Muscle layer of colon (tissue), 2 donors: ENCODE data around the gene SH3BP4.

ENCODE experiments used
- H3K27ac ChIP-seq: one replicate; pipeline ENCODE4 v1.7.0; 2013; ENCODE audit warnings: low read depth, mild to moderate bottlenecking, low read length, moderate library complexity
- H3K27me3 ChIP-seq, 2 donors: one replicate each; pipeline ENCODE4 v1.7.0; 2013; ENCODE audit warnings: low read length in 2 of 2, mild to moderate bottlenecking in 2 of 2; ENCODE audit not compliant: insufficient read depth in 2 of 2, control insufficient read depth in 1 of 2
- H3K36me3 ChIP-seq: one replicate; pipeline ENCODE4 v1.7.0; 2013; ENCODE audit warnings: mild to moderate bottlenecking, low read length; ENCODE audit not compliant: insufficient read depth
- H3K4me1 ChIP-seq: one replicate; pipeline ENCODE4 v1.7.0; 2013; ENCODE audit warnings: mild to moderate bottlenecking, low read length; ENCODE audit not compliant: insufficient read depth
- H3K4me3 ChIP-seq, 2 donors: one replicate each; pipeline ENCODE4 v1.7.0; 2013; ENCODE audit warnings: low read length in 2 of 2, low read depth in 1 of 2, mild to moderate bottlenecking in 1 of 2, moderate library complexity in 1 of 2
- H3K9ac ChIP-seq: one replicate; pipeline ENCODE4 v1.7.0; 2013; ENCODE audit warnings: low read length
- H3K9me3 ChIP-seq: one replicate; pipeline ENCODE4 v1.7.0; 2013; ENCODE audit warnings: mild to moderate bottlenecking, low read length
- donor health status: abdominal sarcoma.
- donor health status: Adenocarcinoma of cecum.

Gene SH3BP4

DNA sequence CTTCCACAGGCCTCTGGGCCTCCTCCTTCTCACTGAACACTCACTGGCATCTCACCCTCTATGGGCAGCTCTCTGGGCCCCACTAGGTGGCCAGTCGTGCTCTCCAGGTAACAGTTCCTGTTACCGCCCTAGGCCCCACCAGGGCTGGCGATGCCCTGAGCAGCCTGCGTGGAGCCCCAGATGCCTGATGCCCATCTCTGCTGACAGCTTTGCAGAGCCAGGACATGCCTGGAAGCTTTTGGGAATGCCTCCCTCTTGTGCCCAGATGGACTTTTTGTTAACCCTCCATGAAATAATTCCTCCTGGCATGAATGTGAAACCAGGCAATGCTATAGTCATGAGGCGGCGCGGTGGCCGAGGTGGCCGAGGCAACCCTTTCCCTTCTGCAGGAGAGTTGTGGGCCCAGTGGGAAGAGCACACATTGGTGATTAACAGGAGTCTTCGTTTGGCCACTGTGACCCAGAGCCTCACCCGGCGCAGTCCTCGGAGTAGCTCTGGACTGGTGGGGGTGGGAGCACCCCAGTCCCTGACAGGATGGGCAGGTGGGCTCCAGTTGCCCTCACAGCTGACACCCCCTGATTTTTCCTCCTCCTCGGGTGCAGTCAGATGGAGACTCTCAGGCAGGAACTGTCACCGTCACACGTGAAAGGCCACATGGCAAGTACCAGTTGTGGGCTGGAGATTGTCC is 80.0 kb downstream of the SH3BP4 start:
- Histone ChIP-seq H3K36me3 (no peaks in the 10 kb centered on the region), H3K4me1 (no peaks in the 10 kb centered on the region), H3K4me3 (no peak overlapping the region), H3K27ac (no peak overlapping the region), H3K9ac (no peak overlapping the region), H3K9me3 (no peaks in the 10 kb centered on the region), H3K27me3 (no peaks in the 10 kb centered on the region)

DNA sequence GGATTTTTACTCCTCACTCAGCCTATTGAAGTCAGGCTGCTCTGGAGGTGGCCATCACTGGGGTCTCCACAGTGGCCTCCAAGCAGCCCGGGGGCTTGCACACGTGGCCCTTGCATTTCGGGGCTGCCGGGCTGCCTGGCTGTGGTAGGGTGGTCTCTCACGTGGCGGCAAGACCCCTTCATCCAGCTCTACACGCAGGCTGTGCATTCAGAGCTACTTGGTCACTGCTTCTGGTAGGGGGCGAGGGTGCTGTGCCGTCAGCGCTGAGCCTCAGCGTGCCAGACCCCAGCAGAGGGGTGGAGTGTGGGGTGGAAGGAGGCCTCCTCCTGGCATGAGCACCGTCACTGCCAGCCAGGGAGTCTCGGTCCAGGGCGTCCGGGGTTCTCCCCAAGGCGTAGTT is 80.6 kb downstream of the SH3BP4 start:
- Histone ChIP-seq H3K27me3 (no peaks in the 10 kb centered on the region), H3K36me3 (no peaks in the 10 kb centered on the region), H3K9ac (no peak overlapping the region), H3K9me3 (no peaks in the 10 kb centered on the region), H3K27ac (no peak overlapping the region), H3K4me1 (no peaks in the 10 kb centered on the region), H3K4me3 (no peak overlapping the region)

DNA sequence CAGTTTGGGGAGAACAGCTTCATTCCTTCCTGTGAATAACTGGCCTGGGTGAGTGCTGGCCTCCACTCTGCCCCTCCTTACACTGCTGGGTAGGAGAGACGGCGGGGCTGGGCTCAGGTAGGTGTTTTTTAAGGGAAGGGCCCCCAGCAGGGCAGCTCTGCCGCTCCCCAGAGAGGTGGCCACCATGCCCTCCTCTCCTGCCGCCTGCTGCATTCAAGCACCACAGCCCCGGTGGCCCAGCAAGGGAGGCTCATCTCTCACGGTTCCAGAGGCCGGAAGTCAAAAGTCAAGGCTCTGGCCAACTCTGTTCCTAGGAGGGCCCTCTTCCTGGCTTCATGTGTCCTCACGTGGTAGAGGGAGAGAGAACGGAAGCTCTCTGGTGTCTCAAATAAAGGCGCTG is 81.1 kb downstream of the SH3BP4 start:
- Histone ChIP-seq H3K9me3 (no peaks in the 10 kb centered on the region), H3K4me1 (no peaks in the 10 kb centered on the region), H3K9ac (no peak overlapping the region), H3K36me3 (no peaks in the 10 kb centered on the region), H3K4me3 (no peak overlapping the region), H3K27ac (no peak overlapping the region), H3K27me3 (no peaks in the 10 kb centered on the region)

DNA sequence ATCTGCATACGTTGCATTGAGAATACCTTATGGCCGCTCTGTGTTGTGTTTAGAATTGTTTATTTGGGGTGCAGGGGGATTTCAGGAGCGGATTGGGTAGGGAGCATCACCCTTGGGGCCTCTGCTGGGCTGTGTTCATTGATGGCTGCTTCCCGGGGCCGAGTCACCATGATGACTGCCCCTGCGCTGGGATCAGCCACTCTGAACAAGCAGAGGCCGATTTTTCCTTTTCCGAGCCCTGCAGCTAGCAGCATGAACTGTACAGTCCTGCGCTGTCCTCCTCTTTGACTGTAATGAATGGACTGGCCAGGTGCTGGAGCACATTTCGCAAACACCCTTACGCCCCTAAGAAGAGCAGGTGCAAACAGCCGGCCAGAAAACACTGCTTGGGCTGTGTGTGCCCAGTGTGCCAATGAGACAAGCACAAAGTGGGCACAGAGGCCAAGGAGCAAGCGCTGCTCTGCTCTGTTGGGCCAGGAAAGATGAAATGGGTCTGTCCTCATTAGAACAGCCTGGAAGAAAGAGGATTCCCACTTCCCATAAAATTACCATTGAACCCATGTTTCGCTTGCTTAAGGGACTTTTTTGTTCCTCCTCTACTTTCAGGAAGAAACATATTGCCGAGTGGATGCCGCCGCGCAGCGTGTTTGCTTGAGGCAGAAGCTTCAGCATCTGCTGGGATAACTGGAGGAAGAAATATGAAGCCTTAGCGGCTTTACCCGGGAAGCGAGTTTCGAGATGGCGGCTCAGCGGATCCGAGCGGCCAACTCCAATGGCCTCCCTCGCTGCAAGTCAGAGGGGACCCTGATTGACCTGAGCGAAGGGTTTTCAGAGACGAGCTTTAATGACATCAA is 82.7 kb downstream of the SH3BP4 start:
- Histone ChIP-seq H3K9ac (no peak overlapping the region), H3K36me3 (no peaks in the 10 kb centered on the region), H3K27ac (no peak overlapping the region), H3K4me3 (no peak overlapping the region), H3K27me3 (no peaks in the 10 kb centered on the region), H3K9me3 (no peaks in the 10 kb centered on the region), H3K4me1 (no peaks in the 10 kb centered on the region)

DNA sequence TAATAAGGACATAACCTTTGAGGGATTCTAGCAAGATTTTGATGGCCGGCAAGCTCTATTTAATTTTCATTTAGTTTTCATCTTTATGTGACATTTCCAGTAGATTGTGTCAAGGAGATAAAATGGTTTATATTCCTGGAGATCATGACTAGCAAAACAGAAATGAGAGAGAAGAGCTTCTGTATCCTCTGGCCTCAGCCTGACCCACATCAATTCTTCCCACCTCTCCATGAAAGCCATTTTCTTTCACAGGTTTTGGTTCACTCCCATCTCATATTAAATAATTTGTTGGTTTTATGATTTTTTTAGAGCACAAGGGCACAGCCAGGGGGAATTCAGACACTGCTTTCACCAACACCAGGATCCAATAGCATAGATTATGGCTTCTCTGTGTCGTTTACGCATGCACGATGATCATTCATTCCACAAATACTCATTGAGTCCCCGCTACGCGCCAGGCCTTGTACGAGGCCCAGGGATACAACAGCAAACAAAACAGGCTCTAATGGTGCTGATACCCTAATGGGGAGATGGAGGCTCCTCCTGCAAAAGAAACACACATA is 85.9 kb downstream of the SH3BP4 start:
- Histone ChIP-seq H3K4me1 (no peaks in the 10 kb centered on the region), H3K9ac (no peak overlapping the region), H3K27ac (no peak overlapping the region), H3K9me3 (no peaks in the 10 kb centered on the region), H3K4me3 (no peak overlapping the region), H3K27me3 (no peaks in the 10 kb centered on the region), H3K36me3 (peaks cover 13% of the 10 kb centered on the region)

DNA sequence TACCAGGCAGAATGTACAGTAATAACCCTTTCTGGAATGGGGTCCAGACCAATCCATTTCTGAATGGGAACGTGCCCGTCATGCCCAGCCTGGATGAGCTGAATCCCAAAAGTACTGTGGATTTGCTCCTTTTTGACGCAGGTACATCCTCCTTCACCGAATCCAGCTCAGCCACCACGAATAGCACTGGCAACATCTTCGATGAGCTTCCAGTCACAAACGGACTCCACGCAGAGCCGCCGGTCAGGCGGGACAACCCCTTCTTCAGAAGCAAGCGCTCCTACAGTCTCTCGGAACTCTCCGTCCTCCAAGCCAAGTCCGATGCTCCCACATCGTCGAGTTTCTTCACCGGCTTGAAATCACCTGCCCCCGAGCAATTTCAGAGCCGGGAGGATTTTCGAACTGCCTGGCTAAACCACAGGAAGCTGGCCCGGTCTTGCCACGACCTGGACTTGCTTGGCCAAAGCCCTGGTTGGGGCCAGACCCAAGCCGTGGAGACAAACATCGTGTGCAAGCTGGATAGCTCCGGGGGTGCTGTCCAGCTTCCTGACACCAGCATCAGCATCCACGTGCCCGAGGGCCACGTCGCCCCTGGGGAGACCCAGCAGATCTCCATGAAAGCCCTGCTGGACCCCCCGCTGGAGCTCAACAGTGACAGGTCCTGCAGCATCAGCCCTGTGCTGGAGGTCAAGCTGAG is 89.6 kb downstream of the SH3BP4 start:
- H3K4me3 ChIP-seq: no peak overlapping the region
- H3K4me1 ChIP-seq: no peaks in the 10 kb centered on the region
- peaks cover 13% of the 10 kb centered on the region for H3K36me3 ChIP-seq
- H3K9me3 ChIP-seq: no peaks in the 10 kb centered on the region
- H3K27ac ChIP-seq: no peak overlapping the region
- H3K9ac ChIP-seq: no peak overlapping the region
- no peaks in the 10 kb centered on the region for H3K27me3 ChIP-seq

DNA sequence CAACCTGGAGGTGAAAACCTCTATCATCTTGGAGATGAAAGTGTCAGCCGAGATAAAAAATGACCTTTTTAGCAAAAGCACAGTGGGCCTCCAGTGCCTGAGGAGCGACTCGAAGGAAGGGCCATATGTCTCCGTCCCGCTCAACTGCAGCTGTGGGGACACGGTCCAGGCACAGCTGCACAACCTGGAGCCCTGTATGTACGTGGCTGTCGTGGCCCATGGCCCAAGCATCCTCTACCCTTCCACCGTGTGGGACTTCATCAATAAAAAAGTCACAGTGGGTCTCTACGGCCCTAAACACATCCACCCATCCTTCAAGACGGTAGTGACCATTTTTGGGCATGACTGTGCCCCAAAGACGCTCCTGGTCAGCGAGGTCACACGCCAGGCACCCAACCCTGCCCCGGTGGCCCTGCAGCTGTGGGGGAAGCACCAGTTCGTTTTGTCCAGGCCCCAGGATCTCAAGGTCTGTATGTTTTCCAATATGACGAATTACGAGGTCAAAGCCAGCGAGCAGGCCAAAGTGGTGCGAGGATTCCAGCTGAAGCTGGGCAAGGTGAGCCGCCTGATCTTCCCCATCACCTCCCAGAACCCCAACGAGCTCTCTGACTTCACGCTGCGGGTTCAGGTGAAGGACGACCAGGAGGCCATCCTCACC is 90.2 kb downstream of the SH3BP4 start:
- Histone ChIP-seq H3K27ac (no peak overlapping the region), H3K9ac (no peak overlapping the region), H3K27me3 (no peaks in the 10 kb centered on the region), H3K4me3 (no peak overlapping the region), H3K4me1 (no peaks in the 10 kb centered on the region), H3K36me3 (peaks cover 13% of the 10 kb centered on the region), H3K9me3 (no peaks in the 10 kb centered on the region)

DNA sequence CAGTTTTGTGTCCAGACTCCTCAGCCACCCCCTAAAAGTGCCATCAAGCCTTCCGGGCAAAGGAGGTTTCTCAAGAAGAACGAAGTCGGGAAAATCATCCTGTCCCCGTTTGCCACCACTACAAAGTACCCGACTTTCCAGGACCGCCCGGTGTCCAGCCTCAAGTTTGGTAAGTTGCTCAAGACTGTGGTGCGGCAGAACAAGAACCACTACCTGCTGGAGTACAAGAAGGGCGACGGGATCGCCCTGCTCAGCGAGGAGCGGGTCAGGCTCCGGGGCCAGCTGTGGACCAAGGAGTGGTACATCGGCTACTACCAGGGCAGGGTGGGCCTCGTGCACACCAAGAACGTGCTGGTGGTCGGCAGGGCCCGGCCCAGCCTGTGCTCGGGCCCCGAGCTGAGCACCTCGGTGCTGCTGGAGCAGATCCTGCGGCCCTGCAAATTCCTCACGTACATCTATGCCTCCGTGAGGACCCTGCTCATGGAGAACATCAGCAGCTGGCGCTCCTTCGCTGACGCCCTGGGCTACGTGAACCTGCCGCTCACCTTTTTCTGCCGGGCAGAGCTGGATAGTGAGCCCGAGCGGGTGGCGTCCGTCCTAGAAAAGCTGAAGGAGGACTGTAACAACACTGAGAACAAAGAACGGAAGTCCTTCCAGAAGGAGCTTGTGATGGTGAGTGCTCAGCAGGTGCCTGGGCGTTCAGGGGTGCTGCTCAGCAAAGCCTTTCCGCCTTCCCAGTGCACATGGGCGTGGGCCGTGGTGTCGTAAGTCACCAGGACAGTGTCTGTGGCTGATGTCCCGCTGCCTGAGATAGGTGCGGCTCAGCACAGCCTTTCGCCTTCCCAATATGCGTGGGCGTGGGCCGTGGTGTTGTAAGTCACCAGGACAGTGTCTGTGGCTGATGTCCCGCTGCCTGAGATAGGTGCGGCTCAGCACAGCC is 91.0 kb downstream of the SH3BP4 start:
- H3K27ac ChIP-seq: no peak overlapping the region
- H3K9me3 ChIP-seq: no peaks in the 10 kb centered on the region
- no peak overlapping the region for H3K4me3 ChIP-seq
- H3K4me1 ChIP-seq: no peaks in the 10 kb centered on the region
- H3K36me3 ChIP-seq: peaks cover 13% of the 10 kb centered on the region
- no peak overlapping the region for H3K9ac ChIP-seq
- no peaks in the 10 kb centered on the region for H3K27me3 ChIP-seq

DNA sequence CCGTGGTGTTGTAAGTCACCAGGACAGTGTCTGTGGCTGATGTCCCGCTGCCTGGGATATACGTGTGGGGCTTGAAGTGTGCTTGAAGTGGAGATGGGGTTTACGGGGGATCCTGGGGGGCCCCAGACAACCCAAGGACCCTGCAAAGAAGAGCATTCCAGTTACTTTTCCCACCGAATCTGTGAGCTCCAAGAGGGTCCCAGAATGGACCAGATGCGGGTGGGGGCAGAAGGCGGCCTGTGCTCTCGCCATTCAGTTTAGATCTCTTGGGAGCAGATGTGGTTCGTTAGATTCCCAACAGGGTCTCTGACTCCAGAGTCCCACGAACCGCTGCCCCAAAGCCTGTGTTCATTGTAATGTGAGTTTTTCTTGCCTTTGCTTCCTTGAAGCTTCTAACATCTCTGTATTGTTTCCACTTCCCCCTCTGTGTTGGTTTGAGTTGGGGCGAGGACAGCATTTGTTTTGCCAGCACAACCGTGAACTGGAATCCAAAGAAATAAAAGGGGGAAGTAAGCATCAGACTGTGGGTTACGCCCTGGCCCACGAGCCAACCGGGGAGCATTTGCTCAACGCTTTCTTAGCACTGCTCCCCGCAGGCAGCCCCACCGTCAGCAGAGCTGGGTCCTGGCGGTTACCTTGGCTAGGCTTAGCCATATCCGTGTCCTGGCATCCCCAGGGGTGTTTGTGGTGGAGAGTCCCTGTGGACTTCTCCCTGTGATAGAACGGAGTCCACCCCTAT is 92.1 kb downstream of the SH3BP4 start:
- H3K4me3 ChIP-seq: no peak overlapping the region
- no peak overlapping the region for H3K27ac ChIP-seq
- H3K9ac ChIP-seq: no peak overlapping the region
- no peaks in the 10 kb centered on the region for H3K27me3 ChIP-seq
- H3K36me3 ChIP-seq: peaks cover 13% of the 10 kb centered on the region
- H3K4me1 ChIP-seq: no peaks in the 10 kb centered on the region
- no peaks in the 10 kb centered on the region for H3K9me3 ChIP-seq
